ENCODE measurements around the gene HAPLN3.

HAPLN3 gene

GRCh38 chr15:88909956-88910831 lies 14.8 kb upstream of the HAPLN3 start:
- peaks cover 59% of the 10 kb centered on the region for H3K36me3 ChIP-seq (ENCODE audit: control insufficient read depth, insufficient read depth, low read length)
- peak overlapping the region; percentile 86 for H3K4me3 ChIP-seq (ENCODE audit: extremely low read depth, insufficient read depth, low read length, poor library complexity, severe bottlenecking)
- peaks cover 19% of the 10 kb centered on the region for H3K4me1 ChIP-seq (ENCODE audit: control insufficient read depth, insufficient read depth, low read length, poor library complexity, severe bottlenecking)
- H3K9me3 ChIP-seq (ENCODE audit: control insufficient read depth, low read length): no peaks in the 10 kb centered on the region
- no peak overlapping the region for H3K27ac ChIP-seq (ENCODE audit: low read depth, low read length, severe bottlenecking)
- WGBS, 2 experiments (ENCODE audit: insufficient coverage in 2 of 2): 88 to 94% methylated on average over 12 of the region's 12 CpGs

DNA sequence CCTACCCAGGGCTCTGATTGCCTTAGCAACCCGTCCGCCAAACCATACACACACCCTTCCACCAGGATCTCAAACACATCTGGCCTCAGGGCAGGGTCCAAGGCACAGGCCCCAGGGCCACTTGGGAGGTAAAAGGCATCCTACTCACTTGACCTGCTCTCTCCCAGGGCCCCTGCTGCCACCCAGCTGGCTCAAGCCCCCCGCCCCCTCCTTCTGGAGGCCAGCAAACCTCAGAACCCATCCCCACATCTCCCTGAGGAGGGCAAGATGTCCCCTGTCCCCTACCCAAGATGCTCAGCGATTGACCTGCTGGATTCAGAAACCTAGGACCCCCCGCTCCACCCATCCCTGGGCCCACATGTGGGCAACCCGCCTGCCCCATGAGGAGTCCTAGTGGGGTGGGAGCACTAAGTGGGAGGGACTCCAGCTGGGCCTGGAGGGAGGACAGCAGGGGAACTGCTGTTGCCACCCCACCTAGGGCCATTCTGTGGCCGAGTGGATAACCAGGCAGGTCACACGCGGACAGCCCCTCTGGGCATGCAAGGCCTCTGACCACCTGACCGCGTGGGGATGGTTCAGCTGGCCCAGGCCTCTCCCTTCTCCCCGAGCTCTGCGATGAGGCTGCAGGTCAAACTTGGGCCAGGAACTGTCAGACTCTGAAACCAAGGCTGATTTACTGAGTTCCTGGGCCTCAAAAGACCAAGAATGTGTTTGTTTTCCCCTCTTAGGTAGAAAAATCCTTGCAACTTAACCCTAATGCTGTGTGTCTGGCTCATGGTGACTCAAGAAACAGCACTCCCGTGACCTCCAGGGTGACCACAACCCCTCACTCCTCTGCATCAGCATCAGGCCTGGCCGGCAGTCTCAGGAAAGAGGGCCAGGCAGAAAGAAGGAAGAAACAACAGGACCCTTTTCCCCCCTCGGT lies 13.6 kb upstream of the HAPLN3 start:
- Histone ChIP-seq H3K9me3 (ENCODE audit: control insufficient read depth, low read length) (no peaks in the 10 kb centered on the region), H3K36me3 (ENCODE audit: control insufficient read depth, insufficient read depth, low read length) (peaks cover 69% of the 10 kb centered on the region), H3K27ac (ENCODE audit: low read depth, low read length, severe bottlenecking) (no peak overlapping the region), H3K4me3 (ENCODE audit: extremely low read depth, insufficient read depth, low read length, poor library complexity, severe bottlenecking) (no peak overlapping the region), H3K4me1 (ENCODE audit: control insufficient read depth, insufficient read depth, low read length, poor library complexity, severe bottlenecking) (peaks cover 23% of the 10 kb centered on the region)
- WGBS, 2 experiments (ENCODE audit: insufficient coverage in 2 of 2): 93 to 97% methylated on average over 9 to 11 of the region's 16 CpGs

GRCh38 chr15:88908123-88908522 lies 12.8 kb upstream of the HAPLN3 start:
- Histone ChIP-seq H3K9me3 (ENCODE audit: control insufficient read depth, low read length) (no peaks in the 10 kb centered on the region), H3K4me3 (ENCODE audit: extremely low read depth, insufficient read depth, low read length, poor library complexity, severe bottlenecking) (no peak overlapping the region), H3K27ac (ENCODE audit: low read depth, low read length, severe bottlenecking) (no peak overlapping the region), H3K36me3 (ENCODE audit: control insufficient read depth, insufficient read depth, low read length) (peaks cover 77% of the 10 kb centered on the region), H3K4me1 (ENCODE audit: control insufficient read depth, insufficient read depth, low read length, poor library complexity, severe bottlenecking) (peaks cover 23% of the 10 kb centered on the region)
- 94 to 96% methylated on average over 8 to 12 of the region's 12 CpGs for WGBS, 2 experiments (ENCODE audit: insufficient coverage in 2 of 2)

DNA sequence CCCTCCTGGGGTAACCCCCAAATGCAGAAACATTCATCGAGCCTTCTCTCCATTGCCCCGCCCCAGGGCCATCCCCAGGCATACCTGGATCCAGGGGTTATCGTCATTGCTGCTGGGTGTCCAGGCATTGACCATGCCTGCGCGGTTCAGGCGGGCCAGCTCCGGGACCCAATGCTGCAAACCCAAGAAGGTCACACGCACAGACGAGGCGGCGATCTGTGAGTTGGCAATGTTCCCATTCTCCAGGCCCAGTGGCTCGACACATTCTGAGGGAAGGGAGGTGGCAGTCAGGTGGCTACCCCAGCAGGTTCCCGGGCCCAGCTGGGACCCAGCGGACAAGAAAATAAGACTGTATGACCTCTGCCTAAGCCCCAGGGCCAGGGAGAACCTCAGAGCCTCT lies 11.8 kb upstream of the HAPLN3 start:
- no peak overlapping the region for H3K4me3 ChIP-seq (ENCODE audit: extremely low read depth, insufficient read depth, low read length, poor library complexity, severe bottlenecking)
- H3K4me1 ChIP-seq (ENCODE audit: control insufficient read depth, insufficient read depth, low read length, poor library complexity, severe bottlenecking): peaks cover 23% of the 10 kb centered on the region
- WGBS, 2 experiments (ENCODE audit: insufficient coverage in 2 of 2): 94 to 97% methylated on average over 13 to 14 of the region's 14 CpGs
- peaks cover 87% of the 10 kb centered on the region for H3K36me3 ChIP-seq (ENCODE audit: control insufficient read depth, insufficient read depth, low read length)
- no peaks in the 10 kb centered on the region for H3K9me3 ChIP-seq (ENCODE audit: control insufficient read depth, low read length)
- H3K27ac ChIP-seq (ENCODE audit: low read depth, low read length, severe bottlenecking): no peak overlapping the region

- Histone ChIP-seq H3K4me3 (ENCODE audit: extremely low read depth, insufficient read depth, low read length, poor library complexity, severe bottlenecking) (no peak overlapping the region), H3K27ac (ENCODE audit: low read depth, low read length, severe bottlenecking) (no peak overlapping the region), H3K36me3 (ENCODE audit: control insufficient read depth, insufficient read depth, low read length) (peaks cover 93% of the 10 kb centered on the region), H3K9me3 (ENCODE audit: control insufficient read depth, low read length) (no peaks in the 10 kb centered on the region), H3K4me1 (ENCODE audit: control insufficient read depth, insufficient read depth, low read length, poor library complexity, severe bottlenecking) (peaks cover 26% of the 10 kb centered on the region)
- WGBS, 2 experiments (ENCODE audit: insufficient coverage in 2 of 2): 85 to 93% methylated on average over 4 to 5 of the region's 7 CpGs
Observed at GRCh38 chr15:88906551-88906950, 11.2 kb upstream of the HAPLN3 start.

DNA sequence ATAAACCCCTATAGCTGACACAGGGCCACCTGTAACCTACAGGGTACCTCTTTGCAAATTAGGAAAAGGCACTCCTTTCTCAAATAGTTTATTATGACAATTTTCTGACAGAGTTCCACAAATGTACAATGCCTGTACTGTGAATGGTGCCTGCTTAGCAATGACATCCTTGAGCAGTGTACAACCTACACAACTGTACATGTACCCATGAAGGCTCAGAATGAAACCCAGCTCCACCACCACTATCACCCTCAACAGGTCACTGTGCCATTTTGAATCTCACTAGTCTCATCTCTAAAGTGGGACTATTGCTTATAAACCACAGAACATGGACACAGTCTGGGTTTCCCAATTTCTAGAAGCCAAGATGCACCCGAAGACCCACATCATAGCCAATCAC lies 10.8 kb upstream of the HAPLN3 start:
- Histone ChIP-seq H3K36me3 (ENCODE audit: control insufficient read depth, insufficient read depth, low read length) (peaks cover 96% of the 10 kb centered on the region), H3K4me3 (ENCODE audit: extremely low read depth, insufficient read depth, low read length, poor library complexity, severe bottlenecking) (no peak overlapping the region), H3K4me1 (ENCODE audit: control insufficient read depth, insufficient read depth, low read length, poor library complexity, severe bottlenecking) (peaks cover 29% of the 10 kb centered on the region), H3K27ac (ENCODE audit: low read depth, low read length, severe bottlenecking) (no peak overlapping the region), H3K9me3 (ENCODE audit: control insufficient read depth, low read length) (no peaks in the 10 kb centered on the region)
- WGBS, 2 experiments (ENCODE audit: insufficient coverage in 2 of 2): 92 to 100% methylated on average over 1 of the region's 1 CpG

DNA sequence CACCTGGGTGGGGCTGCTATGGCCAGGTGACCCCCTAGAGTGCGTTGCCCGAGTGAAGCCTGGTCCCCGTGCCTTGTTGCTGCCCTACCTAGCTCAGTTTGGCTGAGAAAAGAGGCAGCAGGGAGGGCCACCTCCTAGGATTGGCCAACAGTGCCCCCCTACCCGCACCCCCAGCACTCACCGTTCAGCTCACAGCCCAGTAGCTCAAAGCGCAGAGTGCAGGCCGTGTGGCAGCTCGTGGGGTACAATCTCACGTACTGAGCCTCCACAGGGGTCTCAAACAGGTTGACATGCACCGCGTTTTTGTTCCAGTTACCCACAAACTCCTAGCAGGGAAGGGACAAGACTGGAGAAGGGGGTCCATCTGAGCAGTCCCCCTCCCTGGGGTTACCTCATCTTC lies 10.2 kb upstream of the HAPLN3 start:
- H3K36me3 ChIP-seq (ENCODE audit: control insufficient read depth, insufficient read depth, low read length): peaks cover 97% of the 10 kb centered on the region
- no peak overlapping the region for H3K4me3 ChIP-seq (ENCODE audit: extremely low read depth, insufficient read depth, low read length, poor library complexity, severe bottlenecking)
- peaks cover 31% of the 10 kb centered on the region for H3K4me1 ChIP-seq (ENCODE audit: control insufficient read depth, insufficient read depth, low read length, poor library complexity, severe bottlenecking)
- H3K9me3 ChIP-seq (ENCODE audit: control insufficient read depth, low read length): no peaks in the 10 kb centered on the region
- no peak overlapping the region for H3K27ac ChIP-seq (ENCODE audit: low read depth, low read length, severe bottlenecking)
- WGBS, 2 experiments (ENCODE audit: insufficient coverage in 2 of 2): 99 to 100% methylated on average over 5 to 10 of the region's 11 CpGs

GRCh38 chr15:88904624-88905327 lies 9.4 kb upstream of the HAPLN3 start:
- Histone ChIP-seq H3K4me3 (ENCODE audit: extremely low read depth, insufficient read depth, low read length, poor library complexity, severe bottlenecking) (no peak overlapping the region), H3K27ac (ENCODE audit: low read depth, low read length, severe bottlenecking) (no peak overlapping the region), H3K4me1 (ENCODE audit: control insufficient read depth, insufficient read depth, low read length, poor library complexity, severe bottlenecking) (peaks cover 36% of the 10 kb centered on the region), H3K9me3 (ENCODE audit: control insufficient read depth, low read length) (no peaks in the 10 kb centered on the region), H3K36me3 (ENCODE audit: control insufficient read depth, insufficient read depth, low read length) (peaks cover 93% of the 10 kb centered on the region)
- WGBS, 2 experiments (ENCODE audit: insufficient coverage in 2 of 2): 26 to 51% methylated on average over 5 to 7 of the region's 10 CpGs

DNA sequence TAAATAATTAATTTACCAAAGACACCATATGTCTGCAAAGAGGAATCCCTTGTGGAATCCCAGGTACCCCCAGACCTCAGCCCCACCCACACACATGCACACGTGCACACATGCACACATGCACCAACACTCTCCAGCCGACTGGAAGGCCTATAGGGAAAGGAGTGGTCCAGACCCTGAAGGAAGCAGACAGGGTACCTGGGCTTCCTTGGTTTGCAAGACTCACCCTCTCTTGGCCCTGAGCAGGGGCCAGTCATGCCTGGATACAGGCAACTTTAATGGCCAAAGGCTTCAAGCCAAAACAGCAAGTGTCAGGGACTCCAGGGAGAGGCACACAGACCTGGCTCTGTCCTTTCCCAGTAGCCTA lies 8.9 kb upstream of the HAPLN3 start:
- Histone ChIP-seq H3K9me3 (ENCODE audit: control insufficient read depth, low read length) (no peaks in the 10 kb centered on the region), H3K4me1 (ENCODE audit: control insufficient read depth, insufficient read depth, low read length, poor library complexity, severe bottlenecking) (peaks cover 31% of the 10 kb centered on the region), H3K4me3 (ENCODE audit: extremely low read depth, insufficient read depth, low read length, poor library complexity, severe bottlenecking) (no peak overlapping the region), H3K27ac (ENCODE audit: low read depth, low read length, severe bottlenecking) (no peak overlapping the region), H3K36me3 (ENCODE audit: control insufficient read depth, insufficient read depth, low read length) (peaks cover 94% of the 10 kb centered on the region)
- 93 to 100% methylated on average over 1 to 2 of the region's 2 CpGs for WGBS, 2 experiments (ENCODE audit: insufficient coverage in 2 of 2)

DNA sequence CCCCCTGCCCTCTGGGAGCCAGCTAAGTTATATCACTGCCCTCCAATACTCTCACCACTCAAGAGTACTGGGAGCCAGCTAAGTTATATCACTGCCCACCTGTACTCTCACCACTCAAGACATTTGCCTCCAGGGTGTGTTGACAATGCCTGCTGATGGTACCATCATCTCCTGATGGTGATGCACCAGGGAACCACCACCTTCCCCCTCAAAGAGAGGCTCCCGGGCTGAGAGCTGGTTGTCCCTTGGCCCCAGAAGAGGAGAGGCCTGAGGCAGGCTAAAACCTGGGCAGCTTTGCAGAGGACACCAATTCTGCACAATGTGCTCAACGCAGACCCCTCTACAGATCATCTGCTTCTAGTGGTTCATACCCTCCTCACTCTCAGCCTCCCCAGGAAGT lies 7.5 kb upstream of the HAPLN3 start:
- Histone ChIP-seq H3K36me3 (ENCODE audit: control insufficient read depth, insufficient read depth, low read length) (peaks cover 87% of the 10 kb centered on the region), H3K4me3 (ENCODE audit: extremely low read depth, insufficient read depth, low read length, poor library complexity, severe bottlenecking) (no peak overlapping the region), H3K27ac (ENCODE audit: low read depth, low read length, severe bottlenecking) (no peak overlapping the region), H3K9me3 (ENCODE audit: control insufficient read depth, low read length) (no peaks in the 10 kb centered on the region), H3K4me1 (ENCODE audit: control insufficient read depth, insufficient read depth, low read length, poor library complexity, severe bottlenecking) (peaks cover 25% of the 10 kb centered on the region)
- 100% methylated on average over 2 of the region's 2 CpGs for WGBS, 2 experiments (ENCODE audit: insufficient coverage in 2 of 2)
